GM12864 (cell line): ENCODE measurements around the gene ROR1.

Experiments
- DNase-seq: peaks from one replicate; pipeline ENCODE4 v3.0.0-alpha.2; 2011; ENCODE audit warnings: low read depth
- H3K4me3 ChIP-seq: 2 replicates; pipeline ENCODE4 v1.5.1; 2011; ENCODE audit warnings: mild to moderate bottlenecking, low read depth, low read length, control low read depth
- CTCF ChIP-seq: IDR thresholded peaks from 2 replicates; pipeline ENCODE4 v1.5.1; 2011; ENCODE audit warnings: low read depth, mild to moderate bottlenecking, moderate library complexity, low read length, control low read depth, inconsistent platforms; ENCODE audit errors: missing control alignments

ROR1 gene

GRCh38 chr1:64121766-64122385 lies 348.1 kb downstream of the ROR1 start:
- H3K4me3 ChIP-seq, result no peak overlapping the region
- TF ChIP-seq CTCF, result no peak
- no peak for DNase-seq

GRCh38 chr1:64122588-64122987 lies 348.8 kb downstream of the ROR1 start:
- no peak for TF ChIP-seq CTCF
- H3K4me3 ChIP-seq, result no peak overlapping the region
- no peak for DNase-seq

GRCh38 chr1:64124704-64125440 lies 351.1 kb downstream of the ROR1 start:
- no peak overlapping the region for H3K4me3 ChIP-seq
- DNase-seq, result no peak
- no peak for TF ChIP-seq CTCF

- no peak for TF ChIP-seq CTCF
- DNase-seq, result no peak
- no peak overlapping the region for H3K4me3 ChIP-seq
Measured at GRCh38 chr1:64126581-64126980, 352.8 kb downstream of the ROR1 start.

GRCh38 chr1:64127297-64127696 lies 353.5 kb downstream of the ROR1 start:
- H3K4me3 ChIP-seq, result no peak overlapping the region
- DNase-seq, result no peak
- TF ChIP-seq CTCF, result no peak

- no peak for DNase-seq
- no peak for TF ChIP-seq CTCF
- H3K4me3 ChIP-seq, result no peak overlapping the region
Measured at GRCh38 chr1:64129701-64130100, 355.9 kb downstream of the ROR1 start.

- no peak overlapping the region for H3K4me3 ChIP-seq
Measured at GRCh38 chr1:64131155-64131554, 357.3 kb downstream of the ROR1 start.

More at GRCh38 chr1:64131155-64131554, 357.3 kb downstream of the ROR1 start:
- no peak for TF ChIP-seq CTCF
- DNase-seq, result no peak
